K562 (cell line): Measurements from ENCODE around the gene MTRFR. TPM values are rescaled to one million over a fixed set of nuclear protein-coding genes. Genes with fewer than 3 reads are reported as not detected.

Experiments
- ATAC-seq: fragments of 200-7000 bp; cut with Tn5 transposase; 3 replicates; pipeline ENCODE4 v1.9.1; 2020; ENCODE audit warnings: moderate library complexity
- BruUV-seq: library from RNA; stranded (reverse); fragments of 400-500 nt; replicated peaks from 2 replicates; lab custom pipeline; 2021; lab: Mats Ljungman, UMichigan
- CTCF ChIA-PET: fragments of 300-600 bp; formaldehyde crosslinking; extraction: SDS; loops from one replicate; lab custom pipeline; 2021; ENCODE audit warnings: low intra/inter-chr PET ratio; lab: Yijun Ruan, JAX
- POLR2A ChIA-PET: fragments of 300-600, 350-650 bp; sonication (Branson Sonifier 250); formaldehyde crosslinking; extraction: SDS; loops from one replicate; lab custom pipeline; 2021; ENCODE audit warnings: antibody characterized with exemption, inconsistent platforms; lab: Yijun Ruan, JAX
- DNase-seq, 4 experiments: peaks; one replicate each; pipeline versions ENCODE4 v3.0.0 to v3.0.0-alpha.2; 2011 to 2018; ENCODE audit warnings: low spot score in 3 of 4, mixed read lengths in 3 of 4; ENCODE audit errors: extremely low read depth in 1 of 4
- FAIRE-seq: peaks from 2 replicates; lab custom pipeline; 2011; peaks lifted over from hg19 to GRCh38; lab: Jason Lieb, UNC
- H2AFZ ChIP-seq: 2 replicates; pipeline ENCODE4 v1.6.0; 2011; ENCODE audit warnings: low read depth, low read length, control low read depth, inconsistent platforms
- H3K27ac ChIP-seq: fragments of 200-600 bp; 3 replicates; pipeline ENCODE4 v1.8.0; 2011; ENCODE audit warnings: low read depth, mild to moderate bottlenecking, control low read depth, inconsistent platforms, low read length, moderate library complexity, mixed read lengths; ENCODE audit errors: extremely low read depth
- H3K27me3 ChIP-seq, 2 experiments: fragments of 300-600 bp in 1 of 2; 2 replicates in 1 of 2; 3 replicates in 1 of 2; pipeline versions ENCODE4 v1.6.0 to v1.8.0; 2011; ENCODE audit warnings: inconsistent platforms in 2 of 2, low read length in 2 of 2, mild to moderate bottlenecking in 1 of 2, mixed read lengths in 1 of 2, moderate library complexity in 1 of 2; ENCODE audit not compliant: control insufficient read depth in 2 of 2, insufficient read depth in 2 of 2
- H3K36me3 ChIP-seq: fragments of 300-600 bp; 3 replicates; pipeline ENCODE4 v1.8.0; 2011; ENCODE audit warnings: mild to moderate bottlenecking, low read length, inconsistent platforms; ENCODE audit not compliant: control insufficient read depth, insufficient read depth
- H3K4me1 ChIP-seq, 2 experiments: fragments of 200-600 bp in 1 of 2; replicated peaks in 1 of 2; 2 replicates in 1 of 2; 3 replicates in 1 of 2; pipeline versions ENCODE4 v1.5.1 to v1.8.0; 2011; ENCODE audit warnings: inconsistent platforms in 2 of 2, low read length in 2 of 2, mild to moderate bottlenecking in 1 of 2, mixed read lengths in 1 of 2, moderate library complexity in 1 of 2; ENCODE audit not compliant: control insufficient read depth in 2 of 2, insufficient read depth in 2 of 2
- H3K4me2 ChIP-seq: 2 replicates; pipeline ENCODE4 v1.6.1; 2011; ENCODE audit warnings: low read length, control low read depth, inconsistent platforms, mixed read lengths; ENCODE audit not compliant: insufficient read depth
- H3K4me3 ChIP-seq: fragments of 200-600 bp; sonication (generic), shearing (Covaris generic); 2 replicates; pipeline ENCODE4 v1.5.1; 2016; ENCODE audit warnings: control low read depth, inconsistent platforms
- H3K79me2 ChIP-seq: fragments of 200-600 bp; 3 replicates; pipeline ENCODE4 v1.8.0; 2011; ENCODE audit warnings: low read length, inconsistent platforms; ENCODE audit not compliant: control insufficient read depth, insufficient read depth
- H3K9ac ChIP-seq, 2 experiments: 2 replicates each; pipeline versions ENCODE4 v1.6.0 to v1.6.1; 2011; ENCODE audit warnings: low read depth in 2 of 2, low read length in 2 of 2, control low read depth in 1 of 2, inconsistent platforms in 1 of 2, mild to moderate bottlenecking in 1 of 2, mixed read lengths in 1 of 2; ENCODE audit not compliant: insufficient read depth in 1 of 2
- H3K9me1 ChIP-seq: one replicate; pipeline ENCODE4 v1.6.0; 2011; ENCODE audit warnings: inconsistent platforms, mild to moderate bottlenecking, low read length, moderate library complexity; ENCODE audit not compliant: control insufficient read depth, insufficient read depth
- H3K9me3 ChIP-seq: replicated peaks from 2 replicates; pipeline ENCODE4 v1.5.1; 2011; ENCODE audit warnings: low read depth, low read length, inconsistent platforms; ENCODE audit not compliant: control insufficient read depth, insufficient read depth
- H4K20me1 ChIP-seq: replicated peaks from 2 replicates; pipeline ENCODE4 v1.6.1; 2011; ENCODE audit warnings: low read length, inconsistent platforms, mixed read lengths; ENCODE audit not compliant: control insufficient read depth, insufficient read depth
- CBFA2T3 ChIP-seq: fragments of 450-650 bp; IDR thresholded peaks from 2 replicates; pipeline ENCODE4 v1.6.1; 2017
- DACH1 ChIP-seq: fragments of 450-650 bp; IDR thresholded peaks from 2 replicates; pipeline ENCODE4 v1.6.1; 2018; ENCODE audit not compliant: partially characterized antibody
- PCBP1 ChIP-seq: fragments of 200-400 bp; formaldehyde crosslinking; IDR thresholded peaks from 2 replicates; pipeline ENCODE4 v1.6.1; 2018; ENCODE audit warnings: mild to moderate bottlenecking, low read depth, low read length; ENCODE audit not compliant: poor library complexity, severe bottlenecking
- RB1 ChIP-seq: fragments of 450-650 bp; IDR thresholded peaks from 2 replicates; pipeline ENCODE4 v1.6.1; 2017; ENCODE audit warnings: low read depth, mild to moderate bottlenecking
- SMC3 ChIP-seq: conservative IDR thresholded peaks from 2 replicates; pipeline ENCODE4 v1.6.1; 2011; ENCODE audit warnings: low read depth, low read length, improper control_type of control experiment; ENCODE audit not compliant: insufficient read depth
- UBTF ChIP-seq, 2 experiments: IDR thresholded peaks; 2 replicates each; pipeline ENCODE4 v1.6.1; 2012; ENCODE audit warnings: improper control_type of control experiment in 2 of 2, low read depth in 2 of 2, low read length in 2 of 2, borderline replicate concordance in 1 of 2
- YY1 ChIP-seq, 3 experiments: IDR thresholded peaks; 2 replicates each; pipeline ENCODE4 v1.6.1; 2011; ENCODE audit warnings: low read length in 2 of 3, mild to moderate bottlenecking in 2 of 3, moderate library complexity in 2 of 3, borderline replicate concordance in 1 of 3, control low read depth in 1 of 3, low read depth in 1 of 3; ENCODE audit not compliant: insufficient read depth in 3 of 3, insufficient replicate concordance in 2 of 3, control insufficient read depth in 1 of 3, insufficient read length in 1 of 3; ENCODE audit errors: extremely low read depth in 1 of 3
- ZBTB11 ChIP-seq, 3 experiments: fragments of 200-800 bp in 1 of 3; fragments of 250-450 bp in 1 of 3; fragments of 450-650 bp in 1 of 3; sonication (Bioruptor Pico) in 1 of 3; sonication (Bioruptor generic) in 1 of 3; formaldehyde crosslinking in 1 of 3; IDR thresholded peaks; 2 replicates each; pipeline versions ENCODE4 v1.6.1 to v1.8.0; 2016 to 2022; ENCODE audit warnings: mild to moderate bottlenecking in 2 of 3, missing genetic modification characterization in 2 of 3, missing compliant biosample characterization in 1 of 3, moderate library complexity in 1 of 3
- ZHX1 ChIP-seq: fragments of 150-350 bp; conservative IDR thresholded peaks from 2 replicates; pipeline ENCODE4 v1.6.1; 2014; ENCODE audit warnings: low read length
- WGBS: fragments of 100-300 bp; shearing (Covaris generic); methylation state at CpG from one replicate; pipeline ENCODE4 v1.1.6; 2016; ENCODE audit warnings: low coverage, mixed read lengths; ENCODE audit not compliant: insufficient coverage; ENCODE audit errors: missing lambda C conversion rate; 5-methylcytosine and 5-hydroxymethylcytosine counted together
- in situ Hi-C: fragments of 300-500 bp; cut with MboI; formaldehyde crosslinking; loops from 4 replicates; pipeline ENCODE4 v1.15.0; 2018; ENCODE audit warnings: inconsistent platforms, mixed read lengths
- intact Hi-C: fragments of 100-400 bp; cut with micrococcal nuclease; formaldehyde crosslinking; loops from 2 replicates; pipeline ENCODE4 v1.14.2; 2022
- polyA plus RNA-seq, 8 experiments: library from polyadenylated mRNA; depleted of rRNA in 4 of 8; stranded (reverse) in 5 of 8; unstranded in 3 of 8; fragments of >200 nt; fragmentation: Nextera tagmentation in 2 of 8; fragmentation: Illumina TruSeq in 1 of 8; extraction: Ambion mirVana in 2 of 8; extraction: Trizol in 1 of 8; gene quantifications; 2 replicates each; pipeline versions ENCODE4 v1.2.1 to v1.2.3, GENCODE V29; 2011 to 2014; ENCODE audit warnings: inconsistent platforms in 1 of 8, missing spikeins in 1 of 8
- total RNA-seq, 7 experiments: library from RNA; depleted of rRNA in 6 of 7; stranded (reverse); fragments of >200 nt in 6 of 7; fragmentation: Illumina TruSeq in 2 of 7; extraction: Trizol in 2 of 7; gene quantifications; 2 replicates each; pipeline versions ENCODE4 v1.2.1 to v1.2.3, GENCODE V29; 2011 to 2021; ENCODE audit warnings: low replicate concordance in 1 of 7

Gene MTRFR
- total and polyA plus RNA-seq, 9 of the 15 experiments (the other 6 are each of a cell fraction or from before 2014, with no cell fraction given), result 16.7 to 55.6 (median 34.7) TPM

- FAIRE-seq, result no peak
- H3K36me3 ChIP-seq, result peaks cover 12% of the 10 kb centered on the region; the same call in 1 of the 3 replicates
- 0% methylated on average over 21 of the region's 108 CpGs for WGBS
- intact Hi-C loops, result loop anchor here (2.0 kb wide), 1 partner anchor 332 kb away; the partner anchor contains the start of gene DDX55
- H3K79me2 ChIP-seq, result peaks cover 27% of the 10 kb centered on the region
- no peaks in the 10 kb centered on the region for H3K9me1 ChIP-seq
- H3K9me3 ChIP-seq, result no peaks in the 10 kb centered on the region
- peak overlapping the region; percentile 63 for H3K4me3 ChIP-seq
- POLR2A ChIA-PET, result interaction anchor here (0.7 kb wide), 1 partner anchor 38 kb away, joined by 5 read pairs; the partner anchor contains the start of genes MPHOSPH9 and MTRFR
- BruUV-seq, result no TSS peak
- H3K9ac ChIP-seq, result peak overlapping the region; percentile 59 to 97; a peak in 3 of 4 replicates
- peak; percentile 82 to 89 (median 88) for DNase-seq
- H2AFZ ChIP-seq, result peak overlapping the region; percentile 82
- CTCF ChIA-PET, result interaction anchor here (0.6 to 1.6 kb wide), 6 partner anchors 74 to 536 kb away, joined by 3 to 7 read pairs (median 3); partner anchors contain the start of genes DDX55 and KMT5A
- in situ Hi-C loops, result no loop called here
- peak overlapping the region; percentile 55 for H3K4me2 ChIP-seq
- peak overlapping the region; percentile 67; the same call in 1 of the 3 replicates for H3K27ac ChIP-seq
- H3K4me1 ChIP-seq, result peaks cover 6 to 41% of the 10 kb centered on the region in 2 experiments; a peak in 2 of 5 replicates
- H3K27me3 ChIP-seq, result no peaks in the 10 kb centered on the region
- no peaks in the 10 kb centered on the region for H4K20me1 ChIP-seq
- ATAC-seq, result peak; percentile 88
- no peak for TF ChIP-seq DACH1
- peak; percentile 66 for TF ChIP-seq SMC3
- TF ChIP-seq ZHX1, result no peak
- no peak for TF ChIP-seq CBFA2T3
- TF ChIP-seq UBTF (IDR thresholded peaks at IDR 0.05; ENCODE audit: borderline replicate concordance in 1 of 2, low read depth in 2 of 2, low read length in 2 of 2), result 0 out of 4 replicates have a peak, but pooled peaks of 1 of the 2 experiments have one; percentile 33
- TF ChIP-seq PCBP1, result peak; percentile 42
- TF ChIP-seq ZBTB11 (CRISPR knock-in tag; IDR thresholded peaks at IDR 0.05), result peak in 1 of 3 experiments; percentile 45; a peak in 1 of 6 replicates
- peak in 2 of 3 experiments; percentile 57 to 59 for TF ChIP-seq YY1 (IDR thresholded peaks at IDR 0.05; ENCODE audit: borderline replicate concordance in 1 of 3, control insufficient read depth in 1 of 3, extremely low read depth in 1 of 3, insufficient read depth in 3 of 3, insufficient read length in 1 of 3, insufficient replicate concordance in 2 of 3, low read depth in 1 of 3, low read length in 2 of 3)
- TF ChIP-seq RB1, result peak; percentile 76
Observed at GRCh38 chr12:123271001-123271668, 37.9 kb downstream of the MTRFR start.
